ENCODE data around the gene SLC9A9.
"Not testable (repeated sequence)": the region's sequence is repeated elsewhere in the genome, so short reads cannot be mapped to it uniquely, and the experiment has no call there.

DNA sequence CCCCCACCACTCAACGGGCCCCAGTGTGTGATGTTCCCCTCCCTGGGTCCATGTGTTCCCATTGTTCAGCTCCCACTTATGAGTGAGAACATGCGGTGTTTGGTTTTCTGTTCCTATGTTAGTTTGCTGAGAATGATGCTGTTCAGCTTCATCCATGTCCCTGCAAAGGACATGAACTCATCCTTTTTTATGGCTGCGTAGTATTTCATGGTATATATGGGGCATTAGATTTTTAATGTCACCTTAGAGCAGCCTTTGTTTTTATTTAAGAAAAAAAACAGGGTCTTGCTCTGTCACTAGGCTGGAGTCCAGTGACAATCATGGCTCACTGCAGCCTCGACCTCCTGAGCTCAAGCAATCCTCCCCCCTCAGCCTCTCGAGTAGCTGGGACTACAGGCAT, 568.7 kb downstream of the SLC9A9 start:
- TF ChIP-seq, protein P1, sequence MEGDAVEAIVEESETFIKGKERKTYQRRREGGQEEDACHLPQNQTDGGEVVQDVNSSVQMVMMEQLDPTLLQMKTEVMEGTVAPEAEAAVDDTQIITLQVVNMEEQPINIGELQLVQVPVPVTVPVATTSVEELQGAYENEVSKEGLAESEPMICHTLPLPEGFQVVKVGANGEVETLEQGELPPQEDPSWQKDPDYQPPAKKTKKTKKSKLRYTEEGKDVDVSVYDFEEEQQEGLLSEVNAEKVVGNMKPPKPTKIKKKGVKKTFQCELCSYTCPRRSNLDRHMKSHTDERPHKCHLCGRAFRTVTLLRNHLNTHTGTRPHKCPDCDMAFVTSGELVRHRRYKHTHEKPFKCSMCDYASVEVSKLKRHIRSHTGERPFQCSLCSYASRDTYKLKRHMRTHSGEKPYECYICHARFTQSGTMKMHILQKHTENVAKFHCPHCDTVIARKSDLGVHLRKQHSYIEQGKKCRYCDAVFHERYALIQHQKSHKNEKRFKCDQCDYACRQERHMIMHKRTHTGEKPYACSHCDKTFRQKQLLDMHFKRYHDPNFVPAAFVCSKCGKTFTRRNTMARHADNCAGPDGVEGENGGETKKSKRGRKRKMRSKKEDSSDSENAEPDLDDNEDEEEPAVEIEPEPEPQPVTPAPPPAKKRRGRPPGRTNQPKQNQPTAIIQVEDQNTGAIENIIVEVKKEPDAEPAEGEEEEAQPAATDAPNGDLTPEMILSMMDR (IDR thresholded peaks at IDR 0.05; ENCODE audit: low read length): not testable (repeated sequence)
- not testable (repeated sequence) for TF ChIP-seq EZH2 (optimal IDR thresholded peaks at IDR 0.05; ENCODE audit: low read depth, low read length); EZH2phosphoT487 (IDR thresholded peaks at IDR 0.05; ENCODE audit: low read length)
